Measurements from ENCODE around the gene TCEANC.

DNA sequence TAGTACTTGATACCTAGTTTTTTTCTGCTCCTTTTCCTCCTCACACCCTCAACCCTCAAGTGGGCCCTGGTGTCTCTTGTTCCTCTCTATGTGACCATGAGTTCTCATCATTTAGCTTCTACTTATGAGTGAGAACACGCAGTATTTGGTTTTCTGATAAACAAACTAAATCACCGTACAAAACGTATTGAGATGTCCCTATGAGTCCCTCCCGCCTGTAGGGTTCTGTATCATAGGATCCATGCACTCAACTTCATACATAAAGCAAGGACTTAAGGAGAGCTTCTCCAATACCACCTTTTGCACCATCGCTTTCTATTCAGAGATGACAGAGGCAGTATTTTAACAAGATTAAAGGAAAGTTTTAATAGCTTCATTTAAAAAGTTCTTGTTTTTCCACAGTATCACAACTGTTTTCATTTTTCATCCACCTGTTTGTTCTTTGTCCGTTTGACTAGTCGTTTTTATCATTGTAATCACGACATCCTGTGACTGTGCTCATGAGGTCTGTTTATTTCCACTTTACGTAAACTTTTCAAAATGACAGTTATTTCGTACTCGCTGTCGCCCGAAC is 35.5 kb downstream of the TCEANC start:
- TF ChIP-seq, protein P1, sequence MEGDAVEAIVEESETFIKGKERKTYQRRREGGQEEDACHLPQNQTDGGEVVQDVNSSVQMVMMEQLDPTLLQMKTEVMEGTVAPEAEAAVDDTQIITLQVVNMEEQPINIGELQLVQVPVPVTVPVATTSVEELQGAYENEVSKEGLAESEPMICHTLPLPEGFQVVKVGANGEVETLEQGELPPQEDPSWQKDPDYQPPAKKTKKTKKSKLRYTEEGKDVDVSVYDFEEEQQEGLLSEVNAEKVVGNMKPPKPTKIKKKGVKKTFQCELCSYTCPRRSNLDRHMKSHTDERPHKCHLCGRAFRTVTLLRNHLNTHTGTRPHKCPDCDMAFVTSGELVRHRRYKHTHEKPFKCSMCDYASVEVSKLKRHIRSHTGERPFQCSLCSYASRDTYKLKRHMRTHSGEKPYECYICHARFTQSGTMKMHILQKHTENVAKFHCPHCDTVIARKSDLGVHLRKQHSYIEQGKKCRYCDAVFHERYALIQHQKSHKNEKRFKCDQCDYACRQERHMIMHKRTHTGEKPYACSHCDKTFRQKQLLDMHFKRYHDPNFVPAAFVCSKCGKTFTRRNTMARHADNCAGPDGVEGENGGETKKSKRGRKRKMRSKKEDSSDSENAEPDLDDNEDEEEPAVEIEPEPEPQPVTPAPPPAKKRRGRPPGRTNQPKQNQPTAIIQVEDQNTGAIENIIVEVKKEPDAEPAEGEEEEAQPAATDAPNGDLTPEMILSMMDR (IDR thresholded peaks at IDR 0.05), result no peak
- TF ChIP-seq EP300 (IDR thresholded peaks at IDR 0.05), result no peak

All from suprapubic skin (tissue), 3 donors.